Measurements from ENCODE around the gene AFG3L2.
A peak's percentile ranks its signal among the peaks of the same experiment; 100 is the strongest.
"Not testable (repeated sequence)": the region's sequence is repeated elsewhere in the genome, so short reads cannot be mapped to it uniquely, and the experiment has no call there.

The AFG3L2 gene

GRCh38 chr18:12420821-12421421 lies 43.9 kb upstream of the AFG3L2 start:
- TF ChIP-seq CTCF (IDR thresholded peaks at IDR 0.05; ENCODE audit: low read depth, low read length, missing control alignments) = no peak
- no peak for DNase-seq (ENCODE audit: extremely low read depth, low read depth)
- H3K4me3 ChIP-seq (replicated peaks; ENCODE audit: low read depth, low read length) = no peak overlapping the region; the same call in 1 of the 2 replicates

GRCh38 chr18:12417687-12418086 lies 40.7 kb upstream of the AFG3L2 start:
- no peak overlapping the region for H3K4me3 ChIP-seq (replicated peaks; ENCODE audit: low read depth, low read length)

GRCh38 chr18:12416098-12416729 lies 39.2 kb upstream of the AFG3L2 start:
- no peak for TF ChIP-seq CTCF (IDR thresholded peaks at IDR 0.05; ENCODE audit: low read depth, low read length, missing control alignments)
- H3K4me3 ChIP-seq (replicated peaks; ENCODE audit: low read depth, low read length) = no peak overlapping the region
- DNase-seq (ENCODE audit: extremely low read depth, low read depth) = no peak

More at GRCh38 chr18:12417687-12418086, 40.7 kb upstream of the AFG3L2 start:
- no peak for TF ChIP-seq CTCF (IDR thresholded peaks at IDR 0.05; ENCODE audit: low read depth, low read length, missing control alignments)
- DNase-seq (ENCODE audit: extremely low read depth, low read depth) = no peak

- no peak for DNase-seq (ENCODE audit: extremely low read depth, low read depth)
- H3K4me3 ChIP-seq (replicated peaks; ENCODE audit: low read depth, low read length) = no peak overlapping the region
- no peak for TF ChIP-seq CTCF (IDR thresholded peaks at IDR 0.05; ENCODE audit: low read depth, low read length, missing control alignments)
Observed at GRCh38 chr18:12411456-12411855, 34.4 kb upstream of the AFG3L2 start.

GRCh38 chr18:12410747-12411146 lies 33.7 kb upstream of the AFG3L2 start:
- not testable (repeated sequence) for DNase-seq (ENCODE audit: extremely low read depth, low read depth); H3K4me3 ChIP-seq (replicated peaks; ENCODE audit: low read depth, low read length)

- 0 out of 2 replicates have a peak overlapping the region, but pooled peaks have one; percentile 83 for H3K4me3 ChIP-seq (replicated peaks; ENCODE audit: low read depth, low read length)
- DNase-seq (ENCODE audit: extremely low read depth, low read depth) = no peak
- TF ChIP-seq CTCF (IDR thresholded peaks at IDR 0.05; ENCODE audit: low read depth, low read length, missing control alignments) = no peak
Observed at GRCh38 chr18:12410081-12410481, 33.1 kb upstream of the AFG3L2 start.

- no peak for DNase-seq (ENCODE audit: extremely low read depth, low read depth)
- TF ChIP-seq CTCF (IDR thresholded peaks at IDR 0.05; ENCODE audit: low read depth, low read length, missing control alignments) = no peak
- peak overlapping the region; percentile 83 for H3K4me3 ChIP-seq (replicated peaks; ENCODE audit: low read depth, low read length)
Observed at GRCh38 chr18:12409469-12409868, 32.4 kb upstream of the AFG3L2 start.
